ENCODE data around the gene CORO6.

The CORO6 gene

DNA sequence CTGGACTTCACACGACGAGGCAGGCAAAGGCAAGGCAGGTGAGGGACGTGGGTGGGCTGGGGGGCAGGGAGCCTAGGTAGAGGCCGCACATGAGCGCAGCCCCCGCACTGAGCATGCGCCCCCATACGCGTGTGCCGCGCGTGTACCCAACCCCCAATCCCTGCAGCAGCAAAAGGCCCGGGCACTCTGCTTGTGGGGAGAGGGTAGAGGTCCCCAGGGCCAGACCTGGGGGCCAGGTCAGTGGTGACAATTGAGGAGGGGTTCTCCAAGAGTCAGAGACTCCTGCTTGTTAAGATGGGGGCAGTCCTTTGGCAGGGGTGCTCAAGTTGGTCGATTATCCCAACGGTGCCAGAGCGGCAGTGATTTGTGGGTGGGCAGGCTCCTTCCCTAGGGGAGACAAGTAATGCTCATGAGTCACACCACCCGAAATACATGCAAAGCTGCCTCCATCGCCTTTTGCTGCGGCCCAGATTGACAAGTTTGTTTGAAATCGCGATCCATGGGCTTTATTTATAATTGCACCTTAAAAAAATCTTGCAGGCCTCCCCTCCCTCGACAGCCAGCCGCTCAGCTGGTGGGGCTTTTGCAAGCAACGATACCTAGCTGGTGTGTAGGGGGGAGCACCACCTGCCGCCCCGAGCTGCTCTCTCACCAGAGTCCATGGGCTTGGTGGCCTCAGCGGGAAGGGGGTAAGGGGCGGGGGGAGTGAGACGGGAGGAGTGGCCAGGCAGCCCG, 32.1 kb downstream of the CORO6 start:
- peak; percentile 45 for DNase-seq

DNA sequence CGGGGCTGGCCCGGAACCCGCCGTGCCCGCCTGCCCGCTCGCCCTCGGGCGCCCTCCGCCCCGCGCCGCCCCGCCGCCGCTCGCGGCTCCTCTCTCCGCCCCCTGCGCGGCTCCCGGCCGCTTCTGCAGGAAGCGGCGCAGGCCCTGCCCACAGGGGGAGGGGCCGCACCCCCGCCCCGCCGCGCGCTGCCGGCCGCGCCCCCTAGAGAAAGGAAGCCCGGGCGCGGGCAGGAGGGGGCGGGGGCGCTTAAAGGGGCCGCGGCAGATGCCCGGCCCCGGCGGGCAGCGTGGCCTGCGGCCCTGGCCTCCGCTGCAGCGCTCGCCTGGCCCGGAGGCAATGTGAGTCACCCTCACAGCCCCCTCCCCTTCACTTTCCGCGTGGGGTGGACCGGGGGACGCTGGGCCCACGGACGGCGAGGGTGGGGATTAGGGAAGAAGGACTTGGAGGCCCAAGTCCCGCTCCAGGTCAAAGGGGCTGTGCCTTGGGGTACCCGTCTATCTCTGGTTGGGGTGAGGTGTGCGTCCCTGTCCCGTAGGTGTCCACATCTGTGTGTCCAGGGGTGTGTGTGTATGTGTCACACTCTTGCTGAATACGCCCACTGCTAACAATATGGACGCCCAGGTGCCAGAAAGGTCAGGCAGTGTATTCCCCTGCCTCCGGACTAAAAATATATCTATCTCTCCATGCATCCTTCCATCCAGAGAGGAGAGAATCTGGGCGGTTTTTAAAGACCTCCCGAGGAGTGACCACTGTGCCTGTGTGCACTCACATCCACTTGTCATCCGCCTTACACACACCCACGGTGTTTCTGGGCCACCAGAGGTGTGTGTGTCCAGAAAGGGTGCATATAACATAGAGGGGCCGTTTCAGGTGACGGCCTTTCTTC, 32.9 kb downstream of the CORO6 start, which contains the start of gene GIT1:
Gene GIT1, minus strand, starts transcription at position 125 of the 887 bp plus-strand sequence. CDS start 270 bp downstream, outside the sequence.
- DNase-seq: peak; percentile 86

GRCh38 chr17:29588562-29589411, 33.9 kb downstream of the CORO6 start:
- DNase-seq: peak; percentile 57

DNA sequence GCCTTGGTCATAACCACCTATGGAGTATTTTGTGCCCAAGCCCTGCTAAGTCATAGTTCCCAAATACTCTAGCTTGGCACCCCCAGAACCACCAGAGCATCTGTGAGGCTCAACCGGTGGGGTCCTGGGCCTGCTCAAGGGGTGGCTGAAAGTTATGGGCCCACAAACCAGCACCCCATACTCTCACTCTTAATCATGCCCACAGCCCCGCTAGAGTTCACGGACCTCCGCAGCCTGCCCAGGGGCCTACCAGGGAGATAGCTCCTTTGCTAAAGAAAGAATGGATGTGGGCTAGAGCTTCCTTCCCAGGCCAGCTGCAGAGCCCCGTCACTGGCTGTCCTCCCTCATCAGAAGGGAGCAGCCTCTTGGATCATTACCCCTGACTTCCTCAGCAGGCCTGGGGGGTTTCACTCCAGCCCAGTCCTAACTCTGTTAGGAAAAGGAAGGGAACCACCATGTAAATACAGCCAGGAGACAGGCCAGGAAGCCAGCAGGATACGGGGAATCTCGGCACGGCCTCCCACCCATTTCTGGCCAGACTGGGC, 34.6 kb downstream of the CORO6 start:
- no peak for DNase-seq

DNA sequence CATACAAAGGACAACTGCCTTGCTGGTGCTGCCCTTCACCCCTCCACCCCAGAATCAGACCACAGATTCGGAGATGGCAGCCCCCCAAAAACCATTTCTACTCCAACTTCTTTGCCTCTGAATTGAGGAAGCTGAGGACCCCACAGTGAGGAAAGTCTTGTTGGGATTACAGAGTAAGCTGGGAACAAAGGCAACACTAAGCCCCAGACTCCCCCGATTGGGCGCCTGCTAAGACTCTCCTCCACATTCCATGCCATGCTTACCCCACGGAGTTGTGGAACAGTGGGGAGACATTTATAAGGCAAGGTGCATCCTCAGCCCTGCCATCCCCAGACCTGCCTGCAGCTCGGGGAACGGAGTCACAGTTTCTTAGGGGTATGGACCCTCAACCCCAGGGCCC, 35.1 kb downstream of the CORO6 start:
- DNase-seq: no peak

DNA sequence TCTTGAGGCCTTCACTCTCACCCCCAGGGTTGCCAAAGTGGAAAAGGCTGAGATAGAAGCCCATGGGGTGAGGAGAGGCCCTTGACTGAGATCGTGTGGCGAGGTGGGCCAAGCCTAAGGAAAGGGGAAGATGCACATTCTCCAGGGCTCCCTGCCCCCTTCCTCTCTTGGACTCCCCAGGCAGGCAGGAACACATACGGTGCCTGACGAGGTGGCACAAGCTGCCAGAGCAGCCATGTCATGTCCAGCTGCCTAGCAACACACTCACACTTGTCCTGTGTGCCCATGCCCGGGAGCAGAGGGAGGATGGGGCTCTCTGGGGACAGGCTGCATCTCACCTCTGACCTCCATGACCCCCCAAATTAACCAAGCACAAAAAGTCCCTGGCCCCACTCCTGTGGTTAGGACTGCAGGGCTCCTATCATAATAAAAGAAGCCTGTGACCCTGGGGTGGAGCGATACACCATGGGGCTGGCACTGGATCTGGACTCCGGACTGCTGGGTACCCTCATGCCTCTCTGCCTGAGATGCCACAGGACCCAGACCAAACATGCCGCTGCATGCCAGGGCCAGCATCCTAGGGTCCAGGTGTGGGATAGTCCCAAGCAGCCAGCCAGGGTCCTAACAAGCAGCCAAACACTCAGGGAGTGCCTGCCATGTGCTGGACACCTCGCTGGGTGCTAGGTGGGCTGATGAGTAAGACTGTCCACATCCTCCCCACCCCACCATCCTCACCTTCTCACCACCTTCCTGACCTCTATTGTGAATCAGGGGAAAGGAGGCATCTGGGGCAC, 35.8 kb downstream of the CORO6 start:
- peak; percentile 14 for DNase-seq

DNA sequence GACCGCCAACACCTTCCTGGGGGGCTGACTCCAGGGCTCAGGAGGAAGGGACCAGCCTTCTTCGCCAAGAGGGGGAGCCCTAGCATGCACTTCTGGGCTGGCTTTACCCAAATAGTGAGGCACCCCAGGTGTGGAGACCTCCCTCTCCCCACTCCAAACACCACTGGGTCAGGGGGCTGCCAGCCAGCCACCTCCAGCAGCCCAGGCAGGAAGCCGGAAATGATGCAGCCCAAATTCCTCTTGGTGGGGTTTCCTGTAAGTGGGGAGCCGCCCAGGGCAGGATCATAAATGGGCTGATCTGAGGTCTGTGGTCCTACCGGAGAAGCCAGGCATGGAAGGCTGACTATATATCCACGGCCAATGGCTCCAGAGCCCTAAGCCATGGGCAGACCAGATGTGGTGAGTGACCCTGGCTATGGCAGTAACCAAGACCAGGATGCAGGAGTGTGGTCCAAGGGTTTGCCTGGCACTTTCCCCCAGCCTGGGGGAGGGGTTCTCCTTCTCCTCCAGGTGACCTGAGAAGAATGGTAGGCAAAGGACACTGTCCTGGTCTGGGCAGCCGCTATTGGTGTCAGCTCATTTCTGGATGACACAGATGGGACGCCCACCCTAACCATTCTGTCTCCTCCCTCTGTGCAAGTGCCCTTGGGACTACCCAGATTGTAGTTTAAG, 37.5 kb downstream of the CORO6 start:
- peak; percentile 50 for DNase-seq

GRCh38 chr17:29584452-29585079, 38.1 kb downstream of the CORO6 start:
- peak; percentile 17 for DNase-seq

- DNase-seq: no peak
Observed at GRCh38 chr17:29583324-29584248, 39.1 kb downstream of the CORO6 start.

- no peak for DNase-seq
Observed at GRCh38 chr17:29582772-29583171, 39.9 kb downstream of the CORO6 start.

- no peak for DNase-seq
Observed at GRCh38 chr17:29582254-29582765, 40.4 kb downstream of the CORO6 start.

DNA sequence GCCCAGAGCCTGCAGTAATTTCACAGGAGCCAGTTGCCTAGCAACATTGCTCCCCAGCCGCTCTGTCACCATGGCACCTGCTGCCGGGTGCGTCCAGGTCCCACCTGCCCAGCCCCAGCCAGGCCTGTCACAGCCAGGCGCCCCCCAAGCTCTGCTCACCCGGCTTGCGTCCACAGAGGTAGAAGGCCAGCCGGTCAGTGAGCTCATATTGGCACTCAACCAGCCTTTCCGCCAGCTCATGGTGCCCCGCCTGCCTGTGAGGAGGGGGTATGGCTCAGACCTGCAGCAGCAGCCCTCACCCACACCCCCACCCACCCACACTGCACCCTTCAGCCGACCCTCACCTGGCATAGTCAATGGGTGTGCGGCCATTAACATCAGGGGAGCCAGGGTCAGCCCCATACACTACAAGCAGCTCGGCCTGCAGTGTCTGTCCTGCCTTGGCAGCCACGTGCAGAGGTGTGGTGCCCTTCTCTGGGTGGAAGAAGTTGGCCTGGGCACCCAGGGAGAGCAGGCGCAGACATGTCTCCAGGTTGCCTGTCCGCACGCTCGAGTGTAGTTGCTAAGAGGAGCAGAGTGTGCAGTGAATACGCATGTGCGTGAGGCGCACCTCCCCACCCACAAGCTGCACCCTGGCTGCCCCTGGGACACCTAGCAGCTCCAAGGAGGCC, 41.0 kb downstream of the CORO6 start:
- no peak for DNase-seq

- peak; percentile 92 for DNase-seq
Observed at GRCh38 chr17:29579866-29580771, 42.6 kb downstream of the CORO6 start.

GRCh38 chr17:29578626-29579485, 43.9 kb downstream of the CORO6 start:
- no peak for DNase-seq

- DNase-seq: no peak
Observed at GRCh38 chr17:29577385-29578211, 45.1 kb downstream of the CORO6 start.

DNA sequence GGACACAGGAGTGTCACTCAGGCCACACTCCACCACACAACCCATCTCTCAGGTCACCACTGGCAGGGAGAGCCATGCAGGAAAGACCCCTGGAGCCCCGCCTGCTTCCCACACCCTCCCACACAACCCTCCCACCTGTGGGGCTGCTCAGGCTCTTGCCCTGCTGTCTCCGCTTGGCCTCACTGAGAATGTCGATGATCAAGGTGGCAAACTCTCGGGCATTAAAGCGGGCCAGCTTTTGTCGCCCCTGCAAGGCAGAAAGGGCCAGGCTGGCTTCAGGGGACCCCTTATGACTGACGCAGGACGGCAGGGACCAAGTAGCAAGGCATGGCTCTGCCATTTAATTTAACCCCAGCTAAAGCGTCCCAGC, 45.7 kb downstream of the CORO6 start:
- no peak for DNase-seq
